GM06990 (cell line): ENCODE measurements around the gene PDZRN4.
"Not testable (repeated sequence)": the region's sequence is repeated elsewhere in the genome, so short reads cannot be mapped to it uniquely, and the experiment has no call there.

Experiments
- DNase-seq: peaks from one replicate; pipeline ENCODE4 v3.0.0-alpha.2; 2011; ENCODE audit not compliant: insufficient read length; ENCODE audit errors: extremely low read depth
- H3K27me3 ChIP-seq: replicated peaks from 2 replicates; pipeline ENCODE4 v1.6.0; 2011; ENCODE audit warnings: low read length; ENCODE audit not compliant: control insufficient read depth, insufficient read depth
- H3K36me3 ChIP-seq: 2 replicates; pipeline ENCODE4 v1.5.1; 2011; ENCODE audit warnings: low read length; ENCODE audit not compliant: control insufficient read depth, insufficient read depth
- H3K4me3 ChIP-seq: replicated peaks from 2 replicates; pipeline ENCODE4 v1.5.1; 2011; ENCODE audit warnings: low read depth, mild to moderate bottlenecking, control low read depth, low read length
- TF ChIP-seq, protein P1 (sequence below): IDR thresholded peaks from 2 replicates; pipeline ENCODE4 v1.5.1; 2011; ENCODE audit warnings: low read length, control low read depth, mild to moderate bottlenecking, inconsistent platforms; ENCODE audit not compliant: insufficient read depth, poor library complexity, severe bottlenecking

PDZRN4 gene

GRCh38 chr12:41596190-41596589 lies 408.1 kb downstream of the PDZRN4 start:
- H3K27me3 ChIP-seq: no peaks in the 10 kb centered on the region
- TF ChIP-seq, protein P1, sequence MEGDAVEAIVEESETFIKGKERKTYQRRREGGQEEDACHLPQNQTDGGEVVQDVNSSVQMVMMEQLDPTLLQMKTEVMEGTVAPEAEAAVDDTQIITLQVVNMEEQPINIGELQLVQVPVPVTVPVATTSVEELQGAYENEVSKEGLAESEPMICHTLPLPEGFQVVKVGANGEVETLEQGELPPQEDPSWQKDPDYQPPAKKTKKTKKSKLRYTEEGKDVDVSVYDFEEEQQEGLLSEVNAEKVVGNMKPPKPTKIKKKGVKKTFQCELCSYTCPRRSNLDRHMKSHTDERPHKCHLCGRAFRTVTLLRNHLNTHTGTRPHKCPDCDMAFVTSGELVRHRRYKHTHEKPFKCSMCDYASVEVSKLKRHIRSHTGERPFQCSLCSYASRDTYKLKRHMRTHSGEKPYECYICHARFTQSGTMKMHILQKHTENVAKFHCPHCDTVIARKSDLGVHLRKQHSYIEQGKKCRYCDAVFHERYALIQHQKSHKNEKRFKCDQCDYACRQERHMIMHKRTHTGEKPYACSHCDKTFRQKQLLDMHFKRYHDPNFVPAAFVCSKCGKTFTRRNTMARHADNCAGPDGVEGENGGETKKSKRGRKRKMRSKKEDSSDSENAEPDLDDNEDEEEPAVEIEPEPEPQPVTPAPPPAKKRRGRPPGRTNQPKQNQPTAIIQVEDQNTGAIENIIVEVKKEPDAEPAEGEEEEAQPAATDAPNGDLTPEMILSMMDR: no peak
- no peak for DNase-seq
- no peaks in the 10 kb centered on the region for H3K36me3 ChIP-seq
- no peak overlapping the region for H3K4me3 ChIP-seq

DNA sequence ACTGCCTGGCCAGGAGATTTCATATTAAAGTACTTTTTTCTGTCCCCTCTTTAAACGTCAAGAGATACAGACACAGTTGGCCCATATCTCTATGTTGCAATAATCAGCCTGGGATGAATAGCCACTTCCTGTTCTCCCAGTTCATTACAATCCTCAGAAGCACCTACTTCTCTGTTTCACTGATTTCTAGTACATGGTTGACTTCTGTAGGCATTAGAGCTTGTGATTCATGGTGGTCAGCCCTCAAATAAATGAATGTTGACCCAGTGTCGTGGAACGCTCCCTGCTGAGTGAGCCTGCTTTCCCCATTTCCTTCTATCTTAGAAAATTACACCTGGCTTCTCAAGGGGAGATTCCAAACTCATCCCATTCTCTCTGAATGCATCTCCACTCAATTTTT lies 416.7 kb downstream of the PDZRN4 start:
- Histone ChIP-seq H3K36me3 (no peaks in the 10 kb centered on the region), H3K27me3 (no peaks in the 10 kb centered on the region), H3K4me3 (no peak overlapping the region)
- TF ChIP-seq, protein P1: no peak
- no peak for DNase-seq

DNA sequence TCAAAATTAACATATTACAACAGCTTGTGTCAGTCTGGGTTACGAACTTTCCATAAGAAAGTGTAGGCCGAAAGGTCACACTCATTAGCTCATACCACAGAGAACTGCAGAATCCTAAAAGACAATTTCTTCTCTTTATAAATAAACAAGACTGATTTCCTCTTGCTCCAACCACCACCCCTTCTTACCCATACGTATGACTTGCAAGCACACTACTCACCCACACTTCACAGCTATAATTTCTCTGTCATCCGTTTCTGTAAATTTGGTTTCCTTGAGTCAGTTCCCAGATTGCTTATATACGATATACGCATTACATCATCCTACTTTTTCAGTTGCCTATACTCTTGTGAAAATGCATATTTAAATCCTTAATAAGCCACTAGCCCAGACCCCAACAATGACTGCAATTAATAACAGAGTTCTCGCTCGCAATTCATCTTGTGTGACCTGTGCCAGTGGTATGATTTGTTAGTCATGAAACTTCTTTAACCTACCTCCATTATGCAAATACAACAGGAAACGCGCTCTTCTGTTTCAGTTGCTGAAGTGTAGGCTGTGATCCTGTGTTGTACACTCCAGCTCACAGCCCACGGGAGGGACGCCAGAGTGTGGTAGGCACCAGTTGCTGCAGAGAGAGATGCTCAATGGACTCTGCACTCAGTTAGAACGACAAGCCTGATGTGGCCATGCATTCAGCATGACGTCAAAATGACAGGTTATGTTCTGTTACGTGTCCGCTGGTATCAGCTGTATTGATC lies 417.6 kb downstream of the PDZRN4 start:
- Histone ChIP-seq H3K36me3 (no peaks in the 10 kb centered on the region), H3K4me3 (no peak overlapping the region), H3K27me3 (no peaks in the 10 kb centered on the region)
- peak; percentile 3 for DNase-seq
- TF ChIP-seq, protein P1: no peak

GRCh38 chr12:41606468-41607445 lies 418.6 kb downstream of the PDZRN4 start:
- H3K27me3 ChIP-seq: no peaks in the 10 kb centered on the region
- no peak for DNase-seq

DNA sequence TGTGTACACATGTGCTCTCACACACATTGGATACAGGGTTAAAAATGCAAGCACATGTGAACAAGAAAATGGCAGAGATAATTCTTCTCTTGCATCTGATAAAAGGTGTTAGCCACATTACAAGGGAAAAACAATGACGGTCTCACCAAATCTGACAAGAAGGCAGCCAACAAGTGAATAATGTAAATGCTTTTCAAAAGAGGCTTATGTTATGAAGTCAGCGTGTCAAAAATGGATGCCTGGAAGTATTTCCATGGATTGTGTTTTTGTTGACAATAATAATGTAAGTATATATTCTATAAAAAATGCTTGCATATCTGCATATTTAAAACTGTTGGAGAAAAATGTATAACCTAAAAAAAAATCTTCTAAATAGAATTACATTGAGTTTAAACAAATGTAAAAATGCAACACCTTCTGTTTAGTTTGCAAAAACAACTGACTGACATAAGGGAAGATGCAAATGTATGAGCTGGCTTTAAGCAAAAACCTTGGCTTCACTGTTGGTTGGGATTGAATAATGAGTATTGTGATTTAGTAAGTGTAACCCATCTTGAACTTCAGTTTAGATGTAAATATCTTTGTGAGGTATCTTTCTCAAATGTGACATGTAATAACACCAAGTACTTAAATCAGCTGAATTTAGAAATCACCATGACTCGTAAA lies 424.9 kb downstream of the PDZRN4 start:
- TF ChIP-seq, protein P1: no peak
- DNase-seq: no peak
- no peaks in the 10 kb centered on the region for H3K27me3 ChIP-seq
- H3K4me3 ChIP-seq: no peak overlapping the region
- no peaks in the 10 kb centered on the region for H3K36me3 ChIP-seq

More at GRCh38 chr12:41606468-41607445, 418.6 kb downstream of the PDZRN4 start:
- Histone ChIP-seq H3K36me3 (no peaks in the 10 kb centered on the region), H3K4me3 (no peak overlapping the region)
- TF ChIP-seq, protein P1: no peak

- not testable (repeated sequence) for DNase-seq, H3K27me3 ChIP-seq, H3K4me3 ChIP-seq, H3K36me3 ChIP-seq
Measured at GRCh38 chr12:41615174-41615573, 427.1 kb downstream of the PDZRN4 start.
